Ishikawa (cell line): Measurements from ENCODE around the gene C11orf21.

ENCODE experiments used
- NFIC ChIP-seq: IDR thresholded peaks from 2 replicates; pipeline ENCODE4 v1.6.1; 2012
- REST ChIP-seq: IDR thresholded peaks from 2 replicates; pipeline ENCODE4 v1.6.1; 2012; ENCODE audit warnings: low read depth, mild to moderate bottlenecking
- TAF1 ChIP-seq: IDR thresholded peaks from 2 replicates; pipeline ENCODE4 v1.6.1; 2012; ENCODE audit warnings: low read depth, mild to moderate bottlenecking
- TCF12 ChIP-seq: IDR thresholded peaks from 2 replicates; pipeline ENCODE4 v1.6.1; 2012; ENCODE audit warnings: low read depth
- YY1 ChIP-seq: IDR thresholded peaks from 2 replicates; pipeline ENCODE4 v1.6.1; 2012; ENCODE audit warnings: low read depth

- TF ChIP-seq YY1: no peak
- no peak for TF ChIP-seq NFIC
- no peak for TF ChIP-seq REST
- TF ChIP-seq TCF12: no peak
- no peak for TF ChIP-seq TAF1
Observed at GRCh38 chr11:2267851-2268728, 33.6 kb downstream of the C11orf21 start.
